Endodermal cell (in vitro differentiated cells): ENCODE measurements around the gene EXOC3L4. TPM values are rescaled to one million over a fixed set of nuclear protein-coding genes. Genes with fewer than 3 reads are reported as not detected.
A peak's percentile ranks its signal among the peaks of the same experiment; 100 is the strongest.
"Not testable (repeated sequence)": the region's sequence is repeated elsewhere in the genome, so short reads cannot be mapped to it uniquely, and the experiment has no call there.

ENCODE experiments used
- DNase-seq: peaks from one replicate; pipeline ENCODE4 v3.0.0-alpha.2; 2017
- H3K27ac ChIP-seq: 2 replicates; pipeline ENCODE4 v1.5.1; 2013; ENCODE audit warnings: mild to moderate bottlenecking, low read depth, low read length, moderate library complexity
- H3K27me3 ChIP-seq: 2 replicates; pipeline ENCODE4 v1.6.1; 2013; ENCODE audit warnings: mild to moderate bottlenecking, low read length, moderate library complexity; ENCODE audit not compliant: insufficient read depth, control insufficient read depth, poor library complexity, severe bottlenecking
- H3K36me3 ChIP-seq: 2 replicates; pipeline ENCODE4 v1.7.0; 2013; ENCODE audit warnings: mild to moderate bottlenecking, low read length, moderate library complexity; ENCODE audit not compliant: control insufficient read depth, insufficient read depth
- H3K4me1 ChIP-seq: one replicate; pipeline ENCODE4 v1.7.0; 2013; ENCODE audit warnings: low read length; ENCODE audit not compliant: control insufficient read depth, insufficient read depth
- H3K4me3 ChIP-seq: 2 replicates; pipeline ENCODE4 v1.5.1; 2013; ENCODE audit warnings: mild to moderate bottlenecking, low read length, moderate library complexity
- H3K9ac ChIP-seq: 2 replicates; pipeline ENCODE4 v1.6.1; 2013; ENCODE audit warnings: mild to moderate bottlenecking, low read length, moderate library complexity; ENCODE audit not compliant: poor library complexity, severe bottlenecking; ENCODE audit errors: extremely low read depth
- H3K9me3 ChIP-seq: 2 replicates; pipeline ENCODE4 v1.6.1; 2013; ENCODE audit warnings: mild to moderate bottlenecking, low read length, moderate library complexity; ENCODE audit not compliant: control insufficient read depth
- H3K27ac Mint-ChIP-seq: 2 replicates; pipeline ENCODE4 v1.8.0; 2020; ENCODE audit warnings: mixed read lengths
- H3K27me3 Mint-ChIP-seq: 2 replicates; pipeline ENCODE4 v1.8.0; 2021; ENCODE audit warnings: mild to moderate bottlenecking, mixed read lengths; ENCODE audit not compliant: insufficient read depth
- H3K36me3 Mint-ChIP-seq: 2 replicates; pipeline ENCODE4 v1.8.0; 2020; ENCODE audit warnings: low read depth, mixed read lengths
- H3K4me1 Mint-ChIP-seq: 2 replicates; pipeline ENCODE4 v1.8.0; 2020; ENCODE audit warnings: mixed read lengths
- H3K4me3 Mint-ChIP-seq: 2 replicates; pipeline ENCODE4 v1.8.0; 2020; ENCODE audit warnings: mild to moderate bottlenecking, moderate library complexity, mixed read lengths
- H3K9me3 Mint-ChIP-seq: 2 replicates; pipeline ENCODE4 v1.8.0; 2020; ENCODE audit warnings: mild to moderate bottlenecking, mixed read lengths
- CTCF ChIP-seq: fragments of 200-600 bp; sonication (generic); conservative IDR thresholded peaks from 2 replicates; pipeline ENCODE4 v1.5.0; 2021; ENCODE audit warnings: antibody characterized with exemption, mild to moderate bottlenecking
- WGBS, 2 experiments: methylation state at CpG; one replicate each; pipeline versions ENCODE4 v1.1.5 to v1.1.7; 2013; ENCODE audit warnings: missing lambda C conversion rate in 2 of 2, mixed read lengths in 1 of 2; ENCODE audit not compliant: insufficient coverage in 1 of 2, insufficient read length in 1 of 2; 5-methylcytosine and 5-hydroxymethylcytosine counted together
- total RNA-seq, 2 donors: library from RNA; stranded (reverse); fragmentation: NEBNext Ultra II Directional in 1 of 2; extraction: Animal tissue kit (Norgen Biotek cat#: 25700) in 1 of 2; gene quantifications; 2 replicates in 1 of 2; 3 replicates in 1 of 2; pipeline ENCODE4 v1.2.1, GENCODE V29; 2021

EXOC3L4 gene
- total RNA-seq, 2 donors from 2014 or later: 2.5 to 3.6 TPM

GRCh38 chr14:103116636-103117035 lies 22.1 kb downstream of the EXOC3L4 start:
- no peak overlapping the region for H3K27ac ChIP-seq
- no peak overlapping the region for H3K27ac Mint-ChIP-seq
- no peaks in the 10 kb centered on the region for H3K36me3 ChIP-seq
- H3K4me3 ChIP-seq: no peak overlapping the region
- peaks cover 2% of the 10 kb centered on the region for H3K27me3 Mint-ChIP-seq
- H3K4me1 ChIP-seq: no peaks in the 10 kb centered on the region
- no peak overlapping the region for H3K9ac ChIP-seq
- no peaks in the 10 kb centered on the region for H3K9me3 ChIP-seq
- WGBS, 2 experiments: 94 to 95% methylated on average over 15 to 17 of the region's 17 CpGs
- TF ChIP-seq CTCF: no peak
- no peak overlapping the region for H3K4me3 Mint-ChIP-seq
- H3K36me3 Mint-ChIP-seq: no peaks in the 10 kb centered on the region
- peaks cover 2% of the 10 kb centered on the region for H3K4me1 Mint-ChIP-seq
- no peaks in the 10 kb centered on the region for H3K27me3 ChIP-seq
- no peaks in the 10 kb centered on the region for H3K9me3 Mint-ChIP-seq
- DNase-seq: no peak

- not testable (repeated sequence) for H3K27me3 ChIP-seq, H3K27ac Mint-ChIP-seq, H3K4me3 ChIP-seq, H3K9me3 Mint-ChIP-seq, H3K36me3 ChIP-seq, H3K27ac ChIP-seq, DNase-seq, H3K4me3 Mint-ChIP-seq, H3K9me3 ChIP-seq, H3K27me3 Mint-ChIP-seq, H3K4me1 ChIP-seq, H3K4me1 Mint-ChIP-seq, H3K9ac ChIP-seq, H3K36me3 Mint-ChIP-seq
- WGBS, 2 experiments: 95 to 100% methylated on average over 1 to 7 of the region's 7 CpGs
Observed at GRCh38 chr14:103117499-103117898, 23.0 kb downstream of the EXOC3L4 start.

- WGBS, 2 experiments: 78 to 79% methylated on average over 5 to 9 of the region's 10 CpGs
- no peaks in the 10 kb centered on the region for H3K4me1 ChIP-seq
- no peak overlapping the region for H3K27ac ChIP-seq
- no peaks in the 10 kb centered on the region for H3K27me3 ChIP-seq
- H3K9ac ChIP-seq: no peak overlapping the region
- Mint-ChIP-seq H3K27me3 (peaks cover 7% of the 10 kb centered on the region), H3K4me1 (peaks cover 6% of the 10 kb centered on the region), H3K4me3 (no peak overlapping the region), H3K36me3 (no peaks in the 10 kb centered on the region), H3K9me3 (no peaks in the 10 kb centered on the region), H3K27ac (no peak overlapping the region)
- no peaks in the 10 kb centered on the region for H3K36me3 ChIP-seq
- DNase-seq: peak; percentile 62
- no peak for TF ChIP-seq CTCF
- H3K4me3 ChIP-seq: no peak overlapping the region
- H3K9me3 ChIP-seq: no peaks in the 10 kb centered on the region
Observed at GRCh38 chr14:103118018-103118662, 23.6 kb downstream of the EXOC3L4 start.
